Left cardiac atrium (tissue), 4 donors: ENCODE measurements around the gene WNT7B. TPM values are rescaled to one million over a fixed set of nuclear protein-coding genes. Genes with fewer than 3 reads are reported as not detected.

Experiments
- ATAC-seq, 2 donors: fragments of 200-7000 bp; cut with Tn5 transposase; one replicate each; pipeline ENCODE4 v1.9.1; 2020; ENCODE audit warnings: mild to moderate bottlenecking in 2 of 2, moderate library complexity in 2 of 2
- DNase-seq: peaks from one replicate; pipeline ENCODE4 v3.0.0-alpha.2; 2020
- intact Hi-C, 2 donors: fragments of 100-400 bp; cut with DNase I; formaldehyde crosslinking; loops; one replicate each; pipeline versions ENCODE4 v1.14.1 to v1.15.1; 2022 to 2023
- long read RNA-seq: library from polyadenylated mRNA; unstranded; transcript quantifications from one replicate; pipeline ENCODE4 v2.0.0, GENCODE V29; 2021
- total RNA-seq, 2 donors: library from RNA; stranded (reverse); fragmentation: NEBNext Ultra II Directional; extraction: Animal tissue kit (Norgen Biotek cat#: 25700); gene quantifications; one replicate each; pipeline ENCODE4 v1.2.1, GENCODE V29; 2021
- donor health status: DM: no; HTN: yes; CAD: no.
- donor health status: DM: no; HTN: yes; CAD: no; lungs with severe emphysema.
- donor health status: DM: yes; HTN: yes; CAD: no.
- donor health status: Dilated cardiomyopathy.

The WNT7B gene
- total RNA-seq, result not detected
- long read RNA-seq, result 0 reads

DNA sequence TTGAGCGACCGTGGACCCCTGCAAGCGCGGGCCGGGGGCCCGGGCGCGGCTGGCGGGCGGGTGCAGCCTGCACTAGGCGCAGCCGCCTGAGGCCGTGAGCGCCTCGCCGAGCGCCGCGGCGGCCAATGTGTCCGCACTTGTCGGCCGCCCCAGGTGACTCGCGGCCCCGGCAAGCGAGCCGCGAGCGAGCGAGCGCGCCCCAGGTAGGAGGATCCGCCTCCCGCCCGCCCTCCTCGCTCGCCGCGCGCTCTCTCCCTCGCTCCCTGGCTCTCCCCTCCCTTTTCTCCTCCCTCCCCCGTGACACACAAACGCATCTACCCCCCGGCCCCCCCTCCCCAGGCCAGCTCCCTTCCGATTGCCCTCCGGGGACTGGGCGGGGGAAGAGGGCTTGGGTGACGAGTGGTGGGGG is at the start of gene WNT7B:
Gene WNT7B (minus strand): TSS at position 160 of the 409 bp plus-strand sequence. CDS start 408 bp downstream, outside the sequence.
- intact Hi-C loops, result no loop called here
- no peak for ATAC-seq
- no peak for DNase-seq

DNA sequence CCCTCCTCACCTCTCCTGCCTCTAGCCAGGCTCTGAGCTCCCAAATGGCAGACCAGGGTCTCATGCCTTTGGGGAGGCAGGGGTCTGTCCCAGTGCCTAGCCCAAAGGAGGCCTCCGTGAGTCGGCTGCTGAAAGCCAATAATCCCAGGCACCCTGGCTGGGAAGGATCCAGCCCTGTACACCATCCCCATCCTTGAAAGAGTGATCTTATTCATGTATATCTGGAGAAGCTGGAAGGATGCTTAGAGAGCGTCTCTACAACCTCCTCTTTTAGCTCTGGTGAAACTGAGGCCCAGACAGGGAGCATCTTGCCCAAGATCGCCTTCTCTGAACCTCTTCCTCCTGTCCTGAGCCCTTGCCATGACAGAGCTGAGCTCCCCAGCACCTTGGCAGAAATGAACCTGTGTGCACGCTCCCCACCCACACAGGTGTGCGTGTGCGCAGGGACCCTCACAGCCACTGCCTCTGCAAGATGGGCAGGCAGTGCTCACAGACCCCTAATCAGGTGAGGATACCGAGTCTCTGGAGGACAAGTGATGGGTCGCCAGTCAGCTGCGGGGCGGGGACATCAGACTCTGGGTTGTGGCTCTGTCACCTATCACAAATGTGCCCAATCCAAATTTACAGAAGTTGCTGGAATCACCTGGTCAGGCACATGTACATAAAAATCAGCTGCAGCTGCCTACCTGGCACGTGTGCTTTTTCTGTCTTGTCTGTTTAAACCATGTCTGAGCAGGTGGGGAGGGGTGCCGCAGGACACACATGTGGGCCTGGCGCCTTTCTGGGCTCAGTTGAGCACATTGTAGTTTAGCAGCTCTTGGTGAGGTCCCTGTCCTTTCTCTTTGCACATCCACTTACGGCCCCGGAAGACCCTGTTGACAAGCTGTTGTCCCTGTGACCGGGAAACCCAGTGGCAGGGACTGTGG is 49.3 kb upstream of the WNT7B start:
- ATAC-seq, result no peak
- intact Hi-C loops, result no loop called here
- DNase-seq, result peak; percentile 24

DNA sequence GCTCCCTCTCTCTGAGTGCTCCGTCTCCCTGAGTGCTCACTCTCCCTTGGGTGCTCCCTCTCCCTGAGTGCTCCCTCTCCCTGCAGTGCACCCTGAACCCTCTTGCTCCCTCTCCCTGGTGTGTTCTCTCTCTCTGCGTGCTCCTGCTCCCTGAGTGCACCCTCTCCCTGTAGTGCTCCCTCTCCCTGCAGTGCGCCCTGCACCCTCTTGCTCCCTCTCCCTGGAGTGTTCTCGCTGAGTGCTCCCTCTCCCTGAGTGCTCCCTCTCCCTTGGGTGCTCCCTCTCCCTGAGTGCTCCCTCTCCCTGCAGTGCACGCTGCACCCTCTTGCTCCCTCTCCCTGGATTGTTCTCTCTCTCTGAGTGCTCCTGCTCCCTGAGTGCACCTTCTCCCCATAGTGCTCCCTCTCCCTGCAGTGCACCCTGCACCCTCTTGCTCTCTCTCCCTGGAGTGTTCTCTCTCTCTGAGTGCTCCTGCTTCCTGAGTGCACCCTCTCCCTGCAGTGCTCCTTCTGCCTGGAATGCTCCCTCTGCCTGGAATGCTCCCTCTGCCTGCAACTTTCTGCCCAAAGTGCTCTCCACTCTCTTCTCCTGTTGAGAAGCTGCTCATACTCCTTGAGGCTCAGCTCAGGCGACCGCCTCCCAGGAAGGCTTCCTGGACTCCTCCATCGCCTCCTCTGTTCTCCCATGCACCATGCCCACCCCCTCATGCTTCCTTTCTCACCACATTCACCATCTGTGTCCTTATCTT is 48.4 kb upstream of the WNT7B start:
- ATAC-seq (no peak), DNase-seq (peak; percentile 7)
- intact Hi-C loops, result no loop called here

GRCh38 chr22:46024136-46024840 is 47.3 kb upstream of the WNT7B start:
- ATAC-seq (no peak), DNase-seq (peak; percentile 7)
- intact Hi-C loops, result no loop called here

DNA sequence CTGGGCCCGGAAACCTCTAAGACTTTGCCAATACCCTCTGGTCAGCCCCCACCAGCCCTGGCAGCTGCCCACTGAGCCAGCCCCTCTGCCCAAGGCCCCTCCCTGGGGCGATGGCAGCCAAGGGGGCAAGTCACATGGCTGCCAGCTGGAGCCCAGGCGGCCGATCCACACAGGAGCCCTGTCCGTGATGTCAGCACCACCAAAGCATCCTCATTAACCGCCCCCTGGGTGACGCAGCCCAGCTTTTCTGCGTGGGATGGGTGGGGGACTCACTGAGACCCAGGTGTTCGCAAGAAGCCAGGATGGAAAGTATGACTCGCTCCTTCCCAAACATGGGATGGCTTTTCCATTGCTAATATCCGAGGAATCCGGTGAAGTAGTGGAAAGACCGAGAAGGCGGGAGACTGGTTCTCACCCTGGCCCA is 46.6 kb upstream of the WNT7B start:
- intact Hi-C loops, result no loop called here
- DNase-seq (peak; percentile 24), ATAC-seq (no peak)

- DNase-seq (no peak), ATAC-seq (no peak)
- intact Hi-C loops, result no loop called here
Observed at GRCh38 chr22:46022881-46023512, 46.0 kb upstream of the WNT7B start.

- intact Hi-C loops, result no loop called here
- no peak for ATAC-seq
- no peak for DNase-seq
Observed at GRCh38 chr22:46021577-46021976, 44.6 kb upstream of the WNT7B start.

DNA sequence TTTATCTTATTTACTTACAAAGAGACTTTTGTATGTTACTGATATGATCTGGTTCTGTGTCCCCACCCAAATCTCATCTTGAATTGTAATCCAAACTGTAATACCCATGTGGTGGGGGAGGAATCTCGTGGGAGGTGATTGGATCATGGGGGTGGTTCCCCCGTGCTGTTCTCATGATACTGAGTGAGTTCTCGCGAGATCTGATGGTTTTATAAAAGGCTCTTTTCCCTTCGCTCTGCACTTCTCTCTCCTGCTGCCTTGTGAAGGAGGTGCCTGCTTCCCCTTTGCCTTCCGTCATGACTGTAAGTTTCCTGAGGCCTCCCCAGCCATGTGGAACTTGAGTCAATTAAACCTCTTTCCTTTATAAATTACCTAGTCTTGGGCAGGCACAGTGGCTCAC is 42.4 kb upstream of the WNT7B start:
- no peak for ATAC-seq
- intact Hi-C loops, result no loop called here
- DNase-seq, result no peak

GRCh38 chr22:46018859-46019258 is 41.9 kb upstream of the WNT7B start:
- no peak for ATAC-seq
- DNase-seq, result no peak
- intact Hi-C loops, result no loop called here

DNA sequence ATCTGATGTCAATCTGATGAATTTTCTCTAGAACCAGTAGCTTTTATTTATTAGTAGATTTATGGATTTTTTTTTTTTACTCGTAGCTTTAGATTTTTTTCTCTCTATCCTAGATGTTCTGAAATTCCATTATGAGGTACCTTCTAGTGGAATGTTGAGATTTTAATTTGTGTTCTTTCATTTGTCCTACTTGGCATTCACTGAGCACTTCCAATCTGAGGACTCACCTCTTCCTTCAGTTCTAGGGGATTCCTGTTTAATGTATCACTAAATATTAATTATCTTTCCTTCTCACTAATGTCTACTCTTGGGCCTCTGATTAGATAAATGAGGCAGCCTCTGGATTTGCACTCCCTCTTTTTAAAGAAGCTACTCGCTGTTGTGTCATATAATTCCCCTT is 40.2 kb upstream of the WNT7B start:
- intact Hi-C loops, result no loop called here
- no peak for DNase-seq
- no peak for ATAC-seq

DNA sequence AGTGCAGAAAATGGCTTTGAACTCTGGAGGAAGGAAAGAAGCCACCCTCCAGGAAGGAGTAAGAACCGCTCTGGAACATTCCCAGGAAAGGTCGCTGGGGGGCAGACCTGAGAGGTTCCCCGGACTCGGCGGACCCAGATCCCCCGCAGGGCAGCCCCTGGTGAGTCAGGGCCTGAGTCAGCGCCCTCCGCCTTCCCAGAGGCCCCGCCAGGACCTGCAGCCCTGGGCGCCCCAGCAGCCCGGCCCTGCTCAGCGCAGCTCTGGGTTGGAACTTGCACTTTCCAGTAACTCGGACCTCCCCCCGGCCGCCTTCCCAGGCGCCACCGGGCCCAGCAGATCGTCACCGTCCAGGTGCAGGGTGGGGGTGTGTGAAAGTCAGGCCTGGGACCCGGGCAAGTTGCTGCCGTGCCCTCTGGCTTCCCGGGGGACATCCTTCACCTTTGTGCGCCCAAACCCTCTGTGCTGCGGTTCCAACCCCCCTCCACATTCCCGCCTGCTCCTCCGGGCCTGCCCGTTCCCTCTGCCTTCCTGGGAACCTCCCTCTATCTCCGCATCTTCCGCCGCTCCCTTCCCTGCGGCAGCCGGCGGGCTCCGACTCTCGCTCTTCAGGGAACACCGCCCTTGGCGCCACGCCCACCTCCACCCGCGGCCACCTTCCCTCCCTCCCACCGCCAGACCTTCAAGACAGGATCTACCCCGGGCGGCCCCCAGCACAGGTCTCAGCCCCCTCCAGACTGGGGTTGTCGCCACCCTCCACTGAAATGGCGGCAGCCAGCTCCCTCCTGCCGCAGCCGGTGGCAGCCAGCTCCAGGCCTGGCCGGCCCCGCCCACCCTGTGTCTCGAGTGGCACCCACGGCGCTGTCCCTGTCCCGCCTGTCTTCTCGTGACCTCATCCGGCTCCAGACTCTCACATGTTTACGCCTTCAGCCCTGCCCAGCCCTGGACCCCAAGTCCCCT is 36.8 kb upstream of the WNT7B start:
- ATAC-seq (peak; percentile 92 to 97), DNase-seq (peak; percentile 95)
- intact Hi-C loops, result no loop called here

DNA sequence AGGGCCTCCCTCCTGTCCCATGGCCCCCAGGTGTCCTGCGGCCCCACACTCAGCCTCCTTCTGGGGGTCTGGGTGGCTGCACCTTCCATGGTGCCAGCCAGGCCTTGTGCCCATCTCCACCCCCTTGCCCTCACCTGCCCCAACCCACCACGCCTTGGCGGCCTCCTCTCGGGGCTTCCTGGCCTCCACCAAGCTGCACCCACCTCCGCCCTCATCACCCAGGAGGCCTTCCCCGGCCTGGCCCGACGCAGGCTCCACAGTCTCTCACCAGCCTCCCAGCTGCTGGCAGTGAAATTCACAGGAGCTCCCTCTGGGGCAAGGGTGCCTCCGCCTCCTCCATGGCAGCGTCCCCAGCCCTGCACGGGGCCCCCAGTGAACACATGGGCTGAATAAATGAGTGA is 35.9 kb upstream of the WNT7B start:
- peak; percentile 28 for DNase-seq
- intact Hi-C loops, result no loop called here
- peak in 1 of 2 donors; percentile 17 for ATAC-seq

- DNase-seq (peak; percentile 25), ATAC-seq (no peak)
- intact Hi-C loops, result no loop called here
Observed at GRCh38 chr22:46012182-46012880, 35.4 kb upstream of the WNT7B start.

- DNase-seq, result peak; percentile 43
- intact Hi-C loops, result no loop called here
- no peak for ATAC-seq
Observed at GRCh38 chr22:46011627-46012181, 34.7 kb upstream of the WNT7B start.

DNA sequence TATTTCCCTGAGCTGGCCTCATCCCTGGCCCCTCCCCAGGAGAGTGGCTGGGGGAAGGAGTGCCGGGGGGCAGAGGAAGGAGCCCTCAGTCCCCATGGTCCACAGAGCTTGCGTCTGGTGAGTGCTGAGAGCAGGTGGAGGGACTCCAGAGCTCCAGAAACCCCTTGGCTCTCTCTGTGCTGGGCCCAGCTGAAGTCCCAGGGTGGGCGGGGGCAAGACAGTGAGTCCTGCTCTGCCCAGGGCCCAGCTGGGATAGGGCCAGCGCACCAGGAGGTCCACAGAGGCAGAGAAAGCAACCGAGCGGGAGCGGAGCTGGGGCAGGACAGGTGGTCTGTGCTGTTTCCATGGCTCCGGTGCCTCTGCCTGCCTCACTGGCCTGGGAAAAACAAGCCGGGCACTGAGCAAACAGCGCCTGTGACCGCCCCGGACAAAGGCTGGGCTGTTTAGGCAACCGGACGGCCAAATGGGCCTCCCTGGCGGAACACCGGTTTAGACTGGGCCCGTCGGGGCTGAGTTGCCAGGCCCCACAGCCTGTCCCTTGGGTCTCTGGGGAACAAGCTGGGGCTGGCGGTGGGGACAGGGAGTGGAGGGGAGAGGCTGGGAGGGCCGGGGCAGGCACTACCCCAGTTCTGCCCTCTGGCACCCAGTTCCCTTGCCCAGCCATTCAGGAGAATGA is 34.1 kb upstream of the WNT7B start:
- ATAC-seq (no peak), DNase-seq (peak; percentile 26)
- intact Hi-C loops, result no loop called here

- intact Hi-C loops, result no loop called here
- ATAC-seq (no peak), DNase-seq (peak; percentile 33)
Observed at GRCh38 chr22:46010207-46010867, 33.4 kb upstream of the WNT7B start.
